Activated T-cell treated with anti-CD3 and anti-CD28 coated beads for 1 hour (primary cell): ENCODE data around the gene POLR2L.
A peak's percentile ranks its signal among the peaks of the same experiment; 100 is the strongest.

Experiments used
- DNase-seq: peaks from one replicate; pipeline ENCODE4 v3.0.0-alpha.2; 2020; ENCODE audit warnings: low read depth

Gene POLR2L

DNA sequence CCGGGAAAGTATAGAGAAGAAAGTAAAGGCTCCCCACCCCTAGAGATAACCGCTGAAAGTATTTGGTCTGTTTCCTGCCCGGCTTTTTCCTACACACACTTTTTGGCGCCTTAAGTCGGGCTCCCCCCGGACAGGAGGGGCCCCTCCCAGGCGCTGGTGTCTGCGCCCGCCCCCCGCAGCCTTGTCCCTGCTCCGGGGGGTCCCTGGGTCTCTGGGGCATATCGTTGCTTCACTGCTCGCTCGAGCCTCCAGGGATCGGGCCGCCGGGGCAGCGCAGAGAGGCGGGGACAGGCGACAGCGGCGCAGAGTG lies 15.5 kb downstream of the POLR2L start:
- DNase-seq, result no peak

DNA sequence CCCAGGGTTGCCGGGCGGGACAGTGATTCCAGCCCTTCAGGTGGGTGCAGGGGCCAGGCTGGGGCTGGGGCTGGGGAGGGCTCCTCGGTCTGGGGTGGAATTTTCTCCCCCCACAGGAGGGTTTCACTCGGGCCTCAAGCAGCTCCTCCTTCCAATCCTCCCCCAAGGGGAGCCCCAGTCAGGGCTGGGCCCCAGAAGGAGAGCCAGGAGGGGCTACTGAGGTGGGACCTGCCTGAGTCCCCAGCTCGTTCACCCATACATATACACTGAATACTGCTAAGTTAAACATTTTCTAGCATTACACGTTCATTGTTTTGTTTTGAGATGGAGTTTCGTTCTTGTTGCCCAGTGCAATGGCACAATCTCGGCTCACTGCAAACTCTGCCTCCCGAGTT lies 16.1 kb downstream of the POLR2L start:
- DNase-seq, result no peak

DNA sequence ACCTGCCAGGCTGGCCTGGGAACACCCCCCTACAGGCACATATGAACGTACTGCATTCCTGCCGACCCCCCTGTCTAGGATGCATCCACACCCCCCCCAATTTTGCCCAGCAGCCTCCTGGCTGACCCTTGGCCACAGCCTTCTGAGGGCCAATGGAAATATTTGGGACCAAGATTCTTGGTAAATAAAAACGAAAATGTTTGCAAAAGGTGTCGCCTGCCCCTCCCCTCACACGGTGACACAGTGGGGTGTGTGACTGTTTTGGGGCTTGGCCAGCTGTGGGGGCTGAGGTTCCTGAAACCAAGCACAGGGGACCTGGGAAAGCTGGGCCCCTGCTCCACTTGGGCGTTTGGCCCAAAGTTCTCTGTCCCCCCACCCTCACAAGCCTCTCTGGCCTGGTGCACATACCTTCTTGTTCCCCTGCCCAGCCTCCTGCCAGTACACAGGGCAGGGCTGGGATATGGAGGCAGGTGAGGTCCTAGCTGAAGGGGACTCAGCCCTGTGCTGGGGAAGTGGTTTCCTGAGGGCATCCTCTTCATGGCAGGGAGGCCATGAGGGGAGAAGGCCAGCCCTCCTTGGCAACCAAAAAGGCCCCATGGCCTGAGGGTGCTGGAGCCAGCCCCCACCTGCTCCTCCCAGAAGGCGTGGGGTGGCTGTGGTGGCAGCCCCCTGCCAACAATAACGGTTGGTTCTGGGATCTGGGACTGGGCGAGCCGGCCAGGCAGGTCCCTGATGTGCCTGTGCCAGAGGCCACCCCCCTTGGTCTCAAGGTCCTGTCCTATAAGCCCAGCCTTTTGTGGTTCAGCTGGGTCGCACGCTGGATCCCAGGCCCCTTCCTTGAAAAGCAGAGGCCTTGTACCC lies 16.7 kb downstream of the POLR2L start:
- DNase-seq, result no peak

DNA sequence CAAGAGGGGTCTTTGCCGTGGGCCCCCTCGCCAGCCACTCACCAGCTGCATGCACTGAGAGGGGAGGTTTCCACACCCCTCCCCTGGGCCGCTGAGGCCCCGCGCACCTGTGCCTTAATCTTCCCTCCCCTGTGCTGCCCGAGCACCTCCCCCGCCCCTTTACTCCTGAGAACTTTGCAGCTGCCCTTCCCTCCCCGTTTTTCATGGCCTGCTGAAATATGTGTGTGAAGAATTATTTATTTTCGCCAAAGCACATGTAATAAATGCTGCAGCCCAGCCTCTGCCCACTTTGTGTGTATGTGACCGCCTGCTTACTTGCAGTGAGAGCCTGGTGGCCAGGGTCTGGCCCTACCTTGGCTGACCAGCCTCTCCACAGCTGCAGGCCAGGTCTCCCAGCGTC lies 17.4 kb downstream of the POLR2L start:
- DNase-seq, result no peak

DNA sequence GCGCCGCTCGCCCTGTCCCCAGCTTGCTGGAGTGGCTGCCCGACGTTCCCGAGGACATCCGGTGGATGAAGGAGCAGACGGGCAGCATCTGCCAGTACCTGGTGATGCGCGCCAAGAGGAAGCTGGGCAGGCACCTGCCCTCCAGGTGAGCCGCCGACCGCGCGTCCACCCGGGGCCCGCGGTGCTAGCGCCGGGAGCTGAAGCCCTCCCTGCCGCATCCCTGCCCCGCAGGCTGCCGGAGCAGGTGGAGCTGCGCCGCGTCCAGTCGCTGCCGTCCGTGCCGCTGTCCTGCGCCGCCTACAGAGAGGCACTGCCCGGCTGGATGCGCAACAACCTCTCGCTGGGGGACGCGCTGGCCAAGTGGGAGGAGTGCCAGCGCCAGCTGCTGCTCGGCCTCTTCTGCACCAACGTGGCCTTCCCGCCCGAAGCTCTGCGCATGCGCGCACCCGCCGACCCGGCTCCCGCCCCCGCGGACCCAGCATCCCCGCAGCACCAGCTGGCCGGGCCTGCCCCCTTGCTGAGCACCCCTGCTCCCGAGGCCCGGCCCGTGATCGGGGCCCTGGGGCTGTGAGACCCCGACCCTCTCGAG lies 17.9 kb downstream of the POLR2L start:
- DNase-seq, result no peak

DNA sequence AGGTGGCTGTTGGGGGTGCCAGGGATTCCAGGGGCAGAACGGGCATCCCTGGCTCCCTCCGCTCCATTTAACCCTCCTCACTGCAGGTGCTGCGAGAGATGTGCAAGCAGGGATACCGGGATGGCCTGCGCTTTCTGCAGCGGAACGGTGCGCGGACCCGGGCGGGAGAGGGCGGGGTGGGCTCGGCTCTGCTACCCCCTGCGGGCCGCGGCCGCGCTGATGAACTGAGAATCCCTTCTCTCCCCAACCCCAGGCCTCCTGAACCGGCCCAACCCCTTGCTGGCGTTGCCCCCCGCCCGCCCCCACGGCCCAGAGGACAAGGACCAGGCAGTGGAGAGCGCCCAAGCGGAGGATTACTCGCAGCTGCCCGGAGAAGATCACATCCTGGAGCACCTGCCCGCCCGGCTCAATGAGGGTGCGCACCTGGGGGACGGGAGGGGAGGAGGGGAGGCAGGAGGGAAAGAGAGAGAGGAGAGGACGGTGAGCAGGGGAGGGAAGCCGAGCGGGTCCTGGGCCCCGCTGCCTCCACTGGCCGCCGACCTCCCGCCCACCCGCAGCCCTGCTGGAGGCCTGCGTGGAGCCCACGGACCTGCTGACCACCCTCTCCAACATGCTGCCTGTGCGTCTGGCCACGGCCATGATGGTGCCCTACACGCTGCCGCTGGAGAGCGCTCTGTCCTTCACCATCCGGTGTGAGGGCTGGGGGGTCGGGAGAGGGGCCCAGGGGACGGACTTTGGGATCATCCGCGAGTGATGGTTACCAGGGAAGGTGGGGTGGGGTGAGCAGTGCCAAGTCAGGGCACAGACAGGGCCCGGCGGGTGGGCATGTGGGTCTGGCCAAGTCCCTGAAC lies 18.7 kb downstream of the POLR2L start:
- no peak for DNase-seq

DNA sequence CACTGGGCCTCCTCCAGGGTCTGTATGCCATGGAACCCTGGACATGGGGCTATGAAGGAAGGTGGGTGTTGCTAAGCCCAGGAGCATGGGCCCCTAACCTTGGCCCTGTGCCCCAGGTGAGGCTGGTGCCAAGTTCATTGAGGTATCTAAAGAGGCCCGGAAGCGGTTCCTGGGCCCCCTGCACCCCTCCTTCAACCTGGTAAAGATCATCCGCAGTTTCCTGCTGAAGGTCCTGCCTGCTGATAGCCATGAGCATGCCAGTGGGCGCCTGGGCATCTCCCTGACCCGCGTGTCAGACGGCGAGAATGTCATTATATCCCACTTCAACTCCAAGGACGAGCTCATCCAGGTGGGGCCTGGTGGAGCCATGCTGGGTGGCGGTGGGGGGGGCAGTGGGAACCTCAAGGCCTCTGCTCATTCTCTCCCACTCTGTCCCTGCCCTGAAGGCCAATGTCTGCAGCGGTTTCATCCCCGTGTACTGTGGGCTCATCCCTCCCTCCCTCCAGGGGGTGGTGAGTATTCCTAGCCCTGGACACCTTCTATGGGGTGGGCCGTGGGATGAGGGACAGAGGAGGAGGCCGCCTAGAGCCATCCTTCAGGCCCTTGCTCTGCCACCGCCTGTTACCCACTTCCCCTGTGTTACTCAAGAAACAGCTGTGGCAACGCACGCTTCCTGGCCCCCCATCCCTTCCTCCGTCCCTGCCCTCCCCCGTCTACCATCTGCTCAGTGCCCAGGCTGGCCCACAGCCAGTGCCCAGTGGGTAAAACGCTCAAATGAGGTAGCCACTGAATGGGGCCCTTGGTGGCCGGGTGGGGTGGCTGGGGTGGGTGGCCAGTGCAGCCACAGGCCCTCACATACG lies 20.6 kb downstream of the POLR2L start:
- no peak for DNase-seq

DNA sequence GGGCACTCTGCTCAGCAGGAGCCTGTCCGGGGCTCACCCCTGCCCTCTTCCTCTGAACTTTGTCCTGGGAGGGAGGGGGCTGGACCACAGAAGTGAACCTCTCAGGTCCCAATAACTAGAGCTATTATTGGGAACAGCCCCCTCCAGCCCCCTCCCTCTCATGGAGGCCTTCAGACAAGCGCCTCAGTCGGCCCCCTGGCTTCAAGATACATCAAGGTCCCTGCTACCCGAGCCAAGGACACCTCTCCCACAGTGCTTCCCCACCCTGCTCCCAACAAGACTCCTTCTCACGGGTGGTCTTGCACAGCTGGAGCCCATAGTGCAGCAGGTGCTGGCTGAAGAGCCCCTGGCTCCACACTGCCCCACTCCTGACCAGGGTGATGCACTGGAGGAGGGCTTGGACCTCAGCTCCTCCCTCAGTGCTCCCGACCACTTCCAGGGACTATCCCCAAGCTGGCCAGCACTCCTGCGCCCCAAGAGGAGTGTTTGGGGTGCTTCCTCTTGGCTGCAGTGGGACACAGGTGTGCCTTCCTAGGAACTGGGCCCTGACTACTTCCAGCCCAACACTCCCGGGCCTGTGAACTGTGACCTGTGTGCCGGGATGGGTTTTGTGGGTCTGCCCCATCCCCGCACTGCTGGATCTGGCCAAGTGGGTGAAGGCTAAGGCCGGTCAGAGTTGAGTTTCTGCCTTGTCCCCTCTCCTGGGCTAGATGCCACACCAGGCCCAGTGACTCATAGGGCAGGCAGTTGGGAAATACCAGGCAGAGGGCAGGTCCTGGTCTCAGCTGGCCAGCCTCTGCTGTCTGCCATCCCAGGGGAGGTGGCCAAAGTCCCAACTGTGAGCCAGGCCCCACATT lies 21.4 kb downstream of the POLR2L start:
- no peak for DNase-seq

DNA sequence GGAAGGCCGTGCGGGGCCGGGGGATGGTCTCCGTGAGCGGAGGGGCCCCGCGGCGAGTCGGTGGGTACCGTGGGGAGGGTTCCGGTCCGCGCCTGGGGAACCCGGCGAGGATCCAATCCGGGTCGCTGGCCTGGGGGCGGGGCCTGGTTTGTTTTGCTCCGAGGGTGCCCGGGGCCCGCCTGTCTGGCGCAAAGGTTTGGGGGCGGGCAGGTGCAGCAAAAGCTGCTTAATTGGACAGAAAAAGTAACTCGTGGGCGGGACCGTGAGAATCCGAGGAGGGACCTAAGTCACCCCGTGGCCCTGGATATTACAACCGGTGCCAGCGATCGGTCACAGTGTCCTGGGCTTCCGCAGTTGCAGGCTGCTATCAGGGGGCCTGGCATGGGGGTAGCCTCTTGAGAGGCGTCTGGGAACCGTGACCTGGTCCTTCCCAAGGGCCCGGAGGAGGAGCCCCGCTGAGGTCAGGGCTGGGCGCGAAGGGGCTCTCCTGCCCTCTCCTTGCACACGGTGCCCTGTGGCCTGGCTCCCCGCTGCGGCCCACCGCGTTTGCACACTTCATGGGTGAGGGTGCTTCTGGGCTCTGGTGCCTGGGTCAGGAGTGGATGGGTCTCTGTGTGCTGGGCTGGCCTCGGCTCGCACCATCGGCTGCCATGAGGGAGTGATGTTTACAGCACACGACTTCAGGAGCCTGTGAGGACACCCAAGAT lies 22.2 kb downstream of the POLR2L start:
- DNase-seq, result peak; percentile 95

DNA sequence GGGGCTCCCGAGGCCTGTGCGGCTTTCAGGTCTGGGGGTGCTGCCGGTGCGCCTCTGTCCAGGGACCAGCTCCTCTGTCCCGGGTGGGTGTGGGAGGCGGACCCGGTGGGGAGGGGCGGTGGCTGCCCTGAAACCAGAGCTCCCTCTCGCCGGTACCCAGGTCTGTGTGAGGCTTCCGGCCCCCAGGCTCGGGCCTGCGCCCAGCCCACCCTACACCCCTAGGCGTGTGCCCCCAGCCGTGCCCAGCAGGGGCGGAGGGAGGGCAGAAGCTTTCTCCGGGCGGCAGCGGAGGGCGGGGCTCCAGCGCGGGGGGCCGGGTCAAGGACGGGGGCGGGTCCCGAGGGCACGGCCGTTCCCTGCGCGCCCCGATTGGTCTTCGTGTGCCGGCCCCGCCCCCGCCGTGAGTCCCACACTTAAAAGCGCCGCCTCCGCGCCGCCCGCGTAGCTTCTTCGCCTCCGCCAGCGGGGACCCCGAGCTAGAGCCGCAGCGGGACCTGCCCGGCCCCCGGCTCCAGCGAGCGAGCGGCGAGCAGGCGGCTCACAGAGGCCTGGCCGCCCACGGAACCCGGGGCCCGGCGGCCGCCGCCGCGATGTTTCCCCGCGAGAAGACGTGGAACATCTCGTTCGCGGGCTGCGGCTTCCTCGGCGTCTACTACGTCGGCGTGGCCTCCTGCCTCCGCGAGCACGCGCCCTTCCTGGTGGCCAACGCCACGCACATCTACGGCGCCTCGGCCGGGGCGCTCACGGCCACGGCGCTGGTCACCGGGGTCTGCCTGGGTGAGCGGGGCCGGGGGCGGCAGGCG lies 23.0 kb downstream of the POLR2L start:
- peak; percentile 93 for DNase-seq

DNA sequence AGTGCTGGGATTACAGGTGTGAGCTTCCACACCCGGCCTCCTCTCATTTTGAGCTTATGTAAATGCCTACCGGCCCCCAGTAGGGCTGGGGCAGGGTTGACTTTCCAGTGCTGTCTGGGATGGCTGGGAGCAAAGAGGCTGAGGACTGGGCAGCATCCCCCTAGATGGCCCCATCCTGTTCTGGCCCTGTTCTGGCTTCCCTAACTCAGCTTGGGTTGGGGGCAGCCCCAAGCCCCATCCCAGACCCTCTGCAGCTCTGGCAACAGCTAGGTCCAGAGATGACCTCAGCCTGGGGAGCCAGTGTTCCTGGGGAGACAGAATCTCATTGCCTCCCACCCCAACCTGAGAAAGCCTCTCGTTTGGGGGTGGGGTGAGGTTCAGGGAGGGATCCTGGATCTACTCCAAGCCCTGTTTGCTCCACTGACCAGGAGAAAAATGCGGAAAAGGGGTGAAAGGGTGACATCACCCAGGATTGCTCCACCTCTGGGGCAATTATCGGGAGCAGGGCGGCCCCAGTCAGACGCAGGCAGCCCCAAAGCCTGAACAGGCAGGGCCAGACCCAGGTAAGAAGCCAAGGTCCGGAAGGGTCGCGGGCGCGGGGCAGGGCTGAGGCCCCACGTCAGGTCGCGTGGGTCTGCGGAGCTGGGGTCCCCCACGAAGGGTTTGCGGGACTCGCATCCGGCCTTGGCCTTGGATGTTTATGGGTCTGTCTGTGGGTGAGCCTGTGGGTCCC lies 23.8 kb downstream of the POLR2L start, which contains the start of gene PNPLA2:
Gene PNPLA2, plus strand, starts transcription at position 519 of the 733 bp plus-strand sequence. CDS start 805 bp downstream, outside the sequence.
- DNase-seq, result no peak

DNA sequence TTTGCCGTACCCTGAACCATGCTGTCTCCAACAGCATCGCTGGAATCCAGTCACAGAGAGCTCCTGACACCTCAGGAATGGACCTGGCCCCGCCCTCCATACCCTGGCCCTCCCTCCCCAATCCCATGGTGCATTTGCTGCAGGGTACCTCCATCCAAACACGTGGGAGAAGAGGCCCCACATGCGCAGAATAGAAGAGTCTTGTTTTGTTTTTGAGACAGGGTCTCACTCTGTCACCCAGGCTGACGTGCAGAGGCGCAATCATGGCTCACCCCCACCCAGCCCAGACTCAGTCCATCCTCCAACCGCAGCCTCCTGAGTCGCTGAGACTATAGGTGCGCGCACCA lies 25.9 kb downstream of the POLR2L start:
- no peak for DNase-seq

DNA sequence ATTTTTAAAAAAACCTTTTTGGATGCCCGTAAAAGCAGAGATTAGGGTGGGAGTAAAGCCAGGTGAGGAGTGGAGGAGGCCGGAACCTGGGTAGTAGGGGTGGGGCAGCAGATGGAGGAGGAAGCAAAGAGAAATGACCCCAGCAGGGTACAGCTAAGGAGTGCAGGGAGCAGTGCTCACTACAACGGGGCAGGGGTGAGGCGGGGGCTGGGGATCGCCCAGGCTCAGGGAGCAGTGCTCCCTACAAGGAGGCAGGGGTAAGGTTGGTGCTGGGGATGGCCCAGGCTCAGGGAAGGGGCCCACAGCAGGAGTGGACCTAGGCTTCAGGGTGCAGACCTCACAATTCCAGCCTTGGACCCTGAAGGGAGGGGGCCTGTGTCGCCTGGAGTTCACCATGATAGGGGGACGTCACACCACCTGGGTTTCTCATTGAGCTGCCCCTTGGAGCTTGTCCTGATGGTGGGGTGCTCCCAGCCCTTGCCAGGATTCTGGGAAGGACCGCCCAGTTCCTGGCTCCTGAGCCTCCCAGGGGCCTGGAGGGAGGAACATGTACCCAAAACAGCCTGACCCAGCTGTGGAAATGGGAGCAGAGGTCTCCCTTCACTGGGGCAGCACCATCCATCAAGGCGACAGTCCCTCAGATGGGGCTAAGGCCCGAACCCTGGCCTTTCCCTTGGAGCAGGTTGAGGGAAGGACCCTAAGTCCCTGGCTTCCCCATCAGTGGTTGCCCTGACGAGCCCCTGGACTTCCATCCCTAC lies 26.5 kb downstream of the POLR2L start:
- DNase-seq, result no peak

DNA sequence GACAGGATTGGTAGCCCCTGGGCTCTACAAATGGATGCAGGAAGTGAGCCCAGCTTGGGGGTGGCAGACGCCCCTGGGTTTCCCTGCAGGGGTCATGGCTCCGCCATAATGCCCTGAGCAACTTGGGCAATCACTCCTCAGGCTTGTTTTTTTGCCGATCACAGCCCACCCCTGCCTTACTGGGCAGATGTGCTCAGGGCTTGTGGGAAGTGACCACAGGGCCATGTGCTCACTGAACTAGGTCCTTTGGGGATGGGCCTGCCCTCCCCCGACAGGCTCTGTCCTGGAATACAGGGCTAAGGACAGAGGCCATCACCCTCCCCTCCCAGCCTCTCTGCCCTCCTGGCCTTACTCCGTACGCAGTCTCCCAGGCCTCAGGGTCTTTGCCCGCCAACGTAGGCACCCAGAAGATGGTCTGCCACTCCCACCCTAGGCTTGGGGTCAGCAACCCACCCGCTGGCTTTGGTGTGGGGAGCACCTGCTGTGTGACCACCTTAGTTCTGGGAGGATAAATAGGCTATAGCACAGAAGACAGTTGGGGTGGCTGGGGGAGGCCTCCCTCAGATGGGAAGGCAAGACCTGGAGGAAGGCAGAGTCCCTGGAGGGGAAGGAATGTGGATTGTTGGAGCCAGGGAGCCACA lies 28.8 kb downstream of the POLR2L start:
- no peak for DNase-seq

DNA sequence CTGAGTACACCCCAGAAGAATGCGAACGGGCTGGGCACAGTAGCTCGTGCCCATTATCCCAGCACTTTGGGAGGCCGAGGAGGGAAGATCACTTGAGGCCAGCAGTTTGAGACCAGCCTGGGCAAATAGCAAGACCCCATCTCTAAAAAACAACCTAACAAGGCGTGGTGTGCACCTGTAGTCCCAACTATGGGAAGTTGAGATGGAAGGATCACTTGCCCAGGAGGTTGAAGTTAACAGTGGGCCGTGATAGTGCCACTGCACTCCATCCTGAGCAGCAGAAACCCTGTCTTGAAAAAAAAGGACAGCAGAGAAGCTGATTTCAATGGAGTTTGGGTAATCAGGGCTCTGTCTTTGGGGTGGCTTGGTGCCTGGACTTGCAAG lies 29.3 kb downstream of the POLR2L start:
- no peak for DNase-seq

DNA sequence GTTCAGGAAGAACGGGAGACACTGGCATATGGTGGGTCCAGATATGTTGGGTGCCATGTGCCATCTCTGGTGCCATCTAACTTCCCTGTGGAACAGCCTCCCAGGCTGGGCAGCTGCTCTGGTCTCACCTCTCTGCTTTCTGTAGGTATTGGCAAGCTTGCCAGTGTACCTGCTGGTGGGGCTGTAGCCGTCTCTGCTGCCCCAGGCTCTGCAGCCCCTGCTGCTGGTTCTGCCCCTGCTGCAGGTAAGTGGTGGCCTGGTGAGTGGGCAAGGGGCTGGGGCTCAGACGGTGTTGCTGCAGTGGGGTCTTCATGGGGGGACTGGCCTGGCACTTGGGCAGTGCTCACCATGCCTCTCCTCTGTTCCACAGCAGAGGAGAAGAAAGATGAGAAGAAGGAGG lies 29.9 kb downstream of the POLR2L start:
- no peak for DNase-seq

DNA sequence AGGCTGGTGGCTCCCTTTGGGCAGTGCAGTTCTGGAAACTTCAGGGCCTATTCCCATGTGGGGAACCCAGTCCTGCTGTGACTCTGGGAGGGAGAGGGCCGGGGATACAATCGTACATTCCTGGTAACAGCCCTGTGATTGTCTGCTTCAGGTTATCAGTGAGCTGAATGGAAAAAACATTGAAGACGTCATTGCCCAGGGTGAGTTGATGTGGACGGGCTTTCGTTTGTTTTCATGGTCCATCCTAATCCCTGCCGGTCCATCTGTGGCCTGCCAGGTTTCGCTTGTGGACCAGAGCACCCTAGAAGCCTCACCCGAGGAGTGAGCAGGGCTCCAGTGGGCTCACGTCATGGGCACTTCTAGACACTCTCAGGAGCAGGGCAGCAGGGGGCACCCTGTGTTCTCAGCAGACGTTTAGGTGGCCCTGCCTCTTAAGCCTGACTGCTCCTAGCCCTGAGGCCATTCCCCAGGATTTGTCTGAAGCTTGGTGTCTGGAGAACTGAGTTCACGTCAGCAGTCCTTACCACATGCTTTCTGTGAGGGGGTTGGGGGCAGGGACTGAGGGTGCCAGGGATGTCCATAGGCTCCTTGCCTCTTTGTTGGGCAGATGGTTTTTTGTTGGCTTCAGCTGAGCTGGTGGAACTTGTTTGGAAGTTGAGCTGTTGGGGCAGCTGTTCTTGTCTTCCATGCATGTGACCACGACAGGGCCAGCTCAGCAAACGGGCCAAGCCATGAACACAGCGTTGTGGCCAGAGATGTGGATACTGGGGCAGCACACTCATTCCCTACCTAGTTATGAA lies 30.7 kb downstream of the POLR2L start:
- no peak for DNase-seq
